Measurements from ENCODE around the gene PRKCE. TPM values are rescaled to one million over a fixed set of nuclear protein-coding genes. Genes with fewer than 3 reads are reported as not detected.

PRKCE gene
- total RNA-seq, 1 experiment from 2014 or later = 1.3 TPM

- H2BK20ac ChIP-seq (ENCODE audit: low read depth, low read length, poor library complexity, severe bottlenecking) = no peak overlapping the region
- no peaks in the 10 kb centered on the region for H3K9me3 ChIP-seq (ENCODE audit: control insufficient read depth, low read depth, low read length)
- H2BK5ac ChIP-seq (ENCODE audit: insufficient read length, low read length) = no peak overlapping the region
- peaks cover 9% of the 10 kb centered on the region for H3K27me3 Mint-ChIP-seq (ENCODE audit: low read depth)
- H3K27me3 ChIP-seq (ENCODE audit: insufficient read depth, low read length) = no peaks in the 10 kb centered on the region
- H4K20me1 ChIP-seq (ENCODE audit: control insufficient read depth, insufficient read depth, insufficient read length) = no peaks in the 10 kb centered on the region
- WGBS (ENCODE audit: extremely low coverage, insufficient read length, low lambda C conversion rate) = no CpG with 5 or more reads among the region's 5 CpGs
- H4K5ac ChIP-seq (ENCODE audit: insufficient read length, low read depth, low read length) = no peak overlapping the region
- no peak overlapping the region for H2AFZ ChIP-seq (ENCODE audit: low read length)
- H2BK12ac ChIP-seq (ENCODE audit: insufficient read length, low read depth, low read length) = no peak overlapping the region
- H3K79me1 ChIP-seq (ENCODE audit: insufficient read depth, low read depth, low read length, poor library complexity, severe bottlenecking) = no peaks in the 10 kb centered on the region
- H3K23me2 ChIP-seq (ENCODE audit: insufficient read length, low read depth, low read length, poor library complexity, severe bottlenecking) = no peaks in the 10 kb centered on the region
- no peak overlapping the region for H2BK120ac ChIP-seq (ENCODE audit: low read depth, low read length, poor library complexity, severe bottlenecking)
- H3K23ac ChIP-seq (ENCODE audit: insufficient read length, low read depth, low read length) = no peak overlapping the region
- H4K8ac ChIP-seq (replicated peaks; ENCODE audit: insufficient read length, low read depth, low read length) = no peak overlapping the region
- no peak overlapping the region for H4K91ac ChIP-seq (ENCODE audit: insufficient read length, low read depth, low read length)
- no peak overlapping the region for H2BK15ac ChIP-seq (ENCODE audit: low read depth, low read length)
- H3K27ac Mint-ChIP-seq = no peak overlapping the region
- no peak for TF ChIP-seq CTCF (conservative IDR thresholded peaks at IDR 0.05)
- H3K14ac ChIP-seq (ENCODE audit: insufficient read depth, low read length) = no peak overlapping the region
- no peak overlapping the region for H3K56ac ChIP-seq (ENCODE audit: insufficient read length, low read depth, low read length)
- no peak overlapping the region for H3K27ac ChIP-seq (ENCODE audit: insufficient read length, low read depth, low read length)
- no peaks in the 10 kb centered on the region; a peak in 1 of 7 replicates for H3K36me3 Mint-ChIP-seq (ENCODE audit: insufficient read depth in 1 of 3, low read depth in 3 of 3)
- DNase-seq = no peak
- H3K4me2 ChIP-seq (ENCODE audit: insufficient read depth, insufficient read length, low read length) = no peak overlapping the region
- H3K4ac ChIP-seq (ENCODE audit: low read depth, low read length) = no peak overlapping the region
- no peaks in the 10 kb centered on the region for H3K4me1 ChIP-seq (ENCODE audit: insufficient read depth, low read length)
- peaks cover 2 to 9% of the 10 kb centered on the region in 2 experiments; a peak in 3 of 4 replicates for H3K4me1 Mint-ChIP-seq
- H3K9me3 Mint-ChIP-seq = no peaks in the 10 kb centered on the region
- no peak overlapping the region for H3T11ph ChIP-seq (ENCODE audit: low read length)
- no peak overlapping the region for H3K9ac ChIP-seq (ENCODE audit: extremely low read depth, insufficient read length, low read length)
- H3K4me3 Mint-ChIP-seq = no peak overlapping the region
- no peaks in the 10 kb centered on the region for H3K79me2 ChIP-seq (ENCODE audit: insufficient read depth, low read length)
- H3K18ac ChIP-seq (ENCODE audit: insufficient read length, low read depth, low read length) = no peak overlapping the region
- H2AK5ac ChIP-seq (ENCODE audit: insufficient read length, low read length) = no peak overlapping the region
These were observed 335.0 kb downstream of the PRKCE start for GRCh38 chr2:45986509-45986908.
